ENCODE results near the gene CRADD. TPM values are rescaled to one million over a fixed set of nuclear protein-coding genes. Genes with fewer than 3 reads are reported as not detected.

The CRADD gene
- total RNA-seq, 1 donor from 2014 or later = 41.2 TPM

GRCh38 chr12:93737457-93738198, 60.5 kb downstream of the CRADD start:
- Histone ChIP-seq H3K9me3 (ENCODE audit: low read depth) (no peaks in the 10 kb centered on the region), H3K9ac (no peak overlapping the region), H3K79me2 (ENCODE audit: low read depth) (no peaks in the 10 kb centered on the region), H3K4me2 (no peak overlapping the region), H3F3A (ENCODE audit: low read depth) (peaks cover 19% of the 10 kb centered on the region), H2AFZ (replicated peaks) (no peak overlapping the region), H3K27me3 (peaks cover 47% of the 10 kb centered on the region), H4K20me1 (ENCODE audit: low read depth) (no peaks in the 10 kb centered on the region), H3K4me3 (no peak overlapping the region), H3K36me3 (no peaks in the 10 kb centered on the region), H3K27ac (no peak overlapping the region), H3K4me1 (peaks cover 15% of the 10 kb centered on the region)
- no peaks in the 10 kb centered on the region for H3K36me3 Mint-ChIP-seq
- H3K27ac Mint-ChIP-seq = no peak overlapping the region
- TF ChIP-seq CTCF (IDR thresholded peaks at IDR 0.05) (no peak), EZH2phosphoT487 (IDR thresholded peaks at IDR 0.05) (no peak), EZH2 (IDR thresholded peaks at IDR 0.05) (no peak)
- H3K9me3 Mint-ChIP-seq = no peaks in the 10 kb centered on the region
- DNase-seq (ENCODE audit: low spot score) = no peak
- peaks cover under 1% of the 10 kb centered on the region for H3K27me3 Mint-ChIP-seq (ENCODE audit: insufficient read depth, low read depth)
- peaks cover 24% of the 10 kb centered on the region for H3K4me1 Mint-ChIP-seq
- H3K4me3 Mint-ChIP-seq = no peak overlapping the region

- TF ChIP-seq CTCF (IDR thresholded peaks at IDR 0.05) = no peak
- no peak for TF ChIP-seq EZH2phosphoT487 (IDR thresholded peaks at IDR 0.05)
- Histone ChIP-seq H3K4me2 (no peak overlapping the region), H3K27ac (no peak overlapping the region), H3K79me2 (ENCODE audit: low read depth) (no peaks in the 10 kb centered on the region), H4K20me1 (ENCODE audit: low read depth) (no peaks in the 10 kb centered on the region), H2AFZ (replicated peaks) (no peak overlapping the region), H3F3A (ENCODE audit: low read depth) (peaks cover 26% of the 10 kb centered on the region), H3K9me3 (ENCODE audit: low read depth) (no peaks in the 10 kb centered on the region), H3K27me3 (peaks cover 55% of the 10 kb centered on the region), H3K4me1 (peaks cover 19% of the 10 kb centered on the region), H3K9ac (no peak overlapping the region), H3K4me3 (no peak overlapping the region), H3K36me3 (no peaks in the 10 kb centered on the region)
- Mint-ChIP-seq H3K9me3 (no peaks in the 10 kb centered on the region), H3K4me3 (no peak overlapping the region), H3K27me3 (ENCODE audit: insufficient read depth, low read depth) (peaks cover 4% of the 10 kb centered on the region), H3K36me3 (no peaks in the 10 kb centered on the region), H3K4me1 (peaks cover 30% of the 10 kb centered on the region), H3K27ac (no peak overlapping the region)
- no peak for DNase-seq (ENCODE audit: low spot score)
Measured at GRCh38 chr12:93738199-93739058, 61.3 kb downstream of the CRADD start.

- peak overlapping the region; percentile 92 for H3K4me2 ChIP-seq
- H3K4me3 ChIP-seq = no peak overlapping the region
- no peaks in the 10 kb centered on the region for H3K9me3 Mint-ChIP-seq
- no peak for DNase-seq (ENCODE audit: low spot score)
- H4K20me1 ChIP-seq (ENCODE audit: low read depth) = no peaks in the 10 kb centered on the region
- H2AFZ ChIP-seq (replicated peaks) = no peak overlapping the region
- peaks cover 4% of the 10 kb centered on the region for H3K27me3 Mint-ChIP-seq (ENCODE audit: insufficient read depth, low read depth)
- H3K27ac Mint-ChIP-seq = peak overlapping the region; percentile 93
- peaks cover 70% of the 10 kb centered on the region for H3K27me3 ChIP-seq
- H3K36me3 Mint-ChIP-seq = no peaks in the 10 kb centered on the region
- no peaks in the 10 kb centered on the region for H3K9me3 ChIP-seq (ENCODE audit: low read depth)
- TF ChIP-seq EZH2phosphoT487 (IDR thresholded peaks at IDR 0.05) = no peak
- TF ChIP-seq CTCF (IDR thresholded peaks at IDR 0.05) = no peak
- TF ChIP-seq EZH2 (IDR thresholded peaks at IDR 0.05) = no peak
- H3F3A ChIP-seq (ENCODE audit: low read depth) = peaks cover 26% of the 10 kb centered on the region
- H3K79me2 ChIP-seq (ENCODE audit: low read depth) = no peaks in the 10 kb centered on the region
- H3K27ac ChIP-seq = no peak overlapping the region
- H3K9ac ChIP-seq = no peak overlapping the region
- peaks cover 19% of the 10 kb centered on the region for H3K4me1 ChIP-seq
- H3K4me3 Mint-ChIP-seq = peak overlapping the region; percentile 88
- H3K4me1 Mint-ChIP-seq = peaks cover 31% of the 10 kb centered on the region
- H3K36me3 ChIP-seq = no peaks in the 10 kb centered on the region
Measured at GRCh38 chr12:93740751-93741150, 63.6 kb downstream of the CRADD start.
